Colonic mucosa (tissue), 4 donors: ENCODE results near the gene LY9. TPM values are rescaled to one million over a fixed set of nuclear protein-coding genes. Genes with fewer than 3 reads are reported as not detected.
"Not testable (repeated sequence)": the region's sequence is repeated elsewhere in the genome, so short reads cannot be mapped to it uniquely, and the experiment has no call there.

Experiments used
- DNase-seq: peaks from one replicate; pipeline ENCODE4 v3.0.0-alpha.2; 2020
- H3K27ac ChIP-seq: fragments of 200-600 bp; one replicate; pipeline ENCODE4 v1.8.0; 2021
- H3K27me3 ChIP-seq: fragments of 200-600 bp; one replicate; pipeline ENCODE4 v1.8.0; 2021
- H3K36me3 ChIP-seq: fragments of 200-600 bp; one replicate; pipeline ENCODE4 v1.8.0; 2021
- H3K4me1 ChIP-seq: fragments of 200-600 bp; one replicate; pipeline ENCODE4 v1.8.0; 2021; ENCODE audit warnings: mild to moderate bottlenecking
- H3K4me3 ChIP-seq: fragments of 200-600 bp; one replicate; pipeline ENCODE4 v1.8.0; 2021
- H3K9ac ChIP-seq, 2 donors: one replicate each; pipeline ENCODE4 v1.7.0; 2013; ENCODE audit warnings: control low read depth in 2 of 2, low read depth in 2 of 2, low read length in 2 of 2
- H3K9me3 ChIP-seq: fragments of 200-600 bp; one replicate; pipeline ENCODE4 v1.8.0; 2021
- CTCF ChIP-seq: fragments of 200-600 bp; IDR thresholded peaks from one replicate; pipeline ENCODE4 v1.8.0; 2022; ENCODE audit warnings: antibody characterized with exemption, mild to moderate bottlenecking
- intact Hi-C: fragments of 100-400 bp; cut with DNase I; formaldehyde crosslinking; loops from one replicate; pipeline ENCODE4 v1.14.1; 2022
- total RNA-seq, 2 donors: library from RNA; stranded (reverse); fragmentation: NEBNext Ultra II Directional in 1 of 2; extraction: Animal tissue kit (Norgen Biotek cat#: 25700) in 1 of 2; gene quantifications; one replicate each; pipeline ENCODE4 v1.2.1, GENCODE V29; 2021
- donor health status: healthy.
- donor health status: DM: no; HTN: no; CAD: no.
- donor health status: DM: no; HTN: no; CAD: no.

LY9 gene
- total RNA-seq, 2 donors from 2014 or later: 1.2 to 2.7 TPM

- DNase-seq: peak; percentile 38
- intact Hi-C loops: no loop called here
- no peak overlapping the region for H3K27ac ChIP-seq
- peaks cover 15% of the 10 kb centered on the region for H3K4me1 ChIP-seq
- H3K9me3 ChIP-seq: no peaks in the 10 kb centered on the region
- no peaks in the 10 kb centered on the region for H3K27me3 ChIP-seq
- no peak overlapping the region for H3K4me3 ChIP-seq
- no peak for TF ChIP-seq CTCF
- H3K36me3 ChIP-seq: no peaks in the 10 kb centered on the region
- H3K9ac ChIP-seq: no peak overlapping the region
Observed at GRCh38 chr1:160779626-160780397, 16.2 kb upstream of the LY9 start.

- H3K9ac ChIP-seq: no peak overlapping the region
- intact Hi-C loops: no loop called here
- no peak overlapping the region for H3K4me3 ChIP-seq
- no peaks in the 10 kb centered on the region for H3K27me3 ChIP-seq
- H3K9me3 ChIP-seq: no peaks in the 10 kb centered on the region
- H3K36me3 ChIP-seq: no peaks in the 10 kb centered on the region
- peaks cover 15% of the 10 kb centered on the region for H3K4me1 ChIP-seq
- no peak overlapping the region for H3K27ac ChIP-seq
- no peak for TF ChIP-seq CTCF
- no peak for DNase-seq
Observed at GRCh38 chr1:160780398-160780755, 15.6 kb upstream of the LY9 start.

- DNase-seq: peak; percentile 88
- Histone ChIP-seq H3K27ac (peak overlapping the region; percentile 86), H3K4me1 (peaks cover 15% of the 10 kb centered on the region), H3K27me3 (no peaks in the 10 kb centered on the region), H3K4me3 (no peak overlapping the region), H3K36me3 (no peaks in the 10 kb centered on the region), H3K9ac (peak overlapping the region; percentile 6 to 49), H3K9me3 (no peaks in the 10 kb centered on the region)
- intact Hi-C loops: no loop called here
- no peak for TF ChIP-seq CTCF
Observed at GRCh38 chr1:160781186-160781766, 14.7 kb upstream of the LY9 start.

GRCh38 chr1:160781914-160782689 lies 13.9 kb upstream of the LY9 start:
- no peaks in the 10 kb centered on the region for H3K36me3 ChIP-seq
- peak overlapping the region; percentile 86 for H3K27ac ChIP-seq
- no peaks in the 10 kb centered on the region for H3K27me3 ChIP-seq
- intact Hi-C loops: no loop called here
- no peaks in the 10 kb centered on the region for H3K9me3 ChIP-seq
- DNase-seq: peak; percentile 34
- peaks cover 15% of the 10 kb centered on the region for H3K4me1 ChIP-seq
- H3K9ac ChIP-seq: peak overlapping the region; percentile 6 to 49
- no peak overlapping the region for H3K4me3 ChIP-seq
- TF ChIP-seq CTCF: no peak

GRCh38 chr1:160782988-160783765 lies 12.8 kb upstream of the LY9 start:
- Histone ChIP-seq H3K27ac (peak overlapping the region; percentile 86), H3K4me1 (peaks cover 15% of the 10 kb centered on the region)
- peak; percentile 66 for DNase-seq
- H3K4me3 ChIP-seq, intact Hi-C loops, H3K36me3 ChIP-seq, H3K27me3 ChIP-seq, H3K9me3 ChIP-seq, H3K9ac ChIP-seq: not testable (repeated sequence)
